Measurements from ENCODE around the gene MCAM. TPM values are rescaled to one million over a fixed set of nuclear protein-coding genes. Genes with fewer than 3 reads are reported as not detected.

The MCAM gene

DNA sequence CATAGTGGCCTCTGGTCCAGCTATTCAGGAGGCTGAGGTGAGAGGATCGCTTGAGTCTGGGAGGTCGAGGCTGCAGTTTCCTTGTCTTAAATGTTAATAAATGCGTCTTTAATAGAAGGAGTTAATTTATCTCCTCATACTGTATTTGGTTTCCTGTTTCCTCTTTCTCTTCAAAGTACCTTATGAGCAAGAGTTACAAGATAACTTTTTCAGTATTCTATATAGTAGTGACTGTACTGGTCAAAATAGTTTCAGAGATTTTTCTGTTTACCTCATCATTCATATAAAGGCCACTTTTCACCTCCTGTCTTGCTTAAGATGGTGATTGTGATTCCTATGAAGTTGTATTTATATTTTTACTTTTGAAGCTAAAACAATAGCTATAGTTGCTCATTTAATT, 50.9 kb downstream of the MCAM start:
- H3K9ac ChIP-seq (ENCODE audit: low read depth, low read length): no peak overlapping the region
- H3K9me3 ChIP-seq (replicated peaks; ENCODE audit: low read length): no peaks in the 10 kb centered on the region
- H3K4me1 ChIP-seq (ENCODE audit: control insufficient read depth, insufficient read depth, low read length): peaks cover 19% of the 10 kb centered on the region
- H3K4me3 ChIP-seq (ENCODE audit: low read length): no peak overlapping the region
- H3K4me2 ChIP-seq (ENCODE audit: low read length): no peak overlapping the region
- H3K27me3 ChIP-seq (ENCODE audit: control insufficient read depth, insufficient read depth, low read length): no peaks in the 10 kb centered on the region
- H3K36me3 ChIP-seq (ENCODE audit: insufficient read depth, low read length): no peaks in the 10 kb centered on the region

DNA sequence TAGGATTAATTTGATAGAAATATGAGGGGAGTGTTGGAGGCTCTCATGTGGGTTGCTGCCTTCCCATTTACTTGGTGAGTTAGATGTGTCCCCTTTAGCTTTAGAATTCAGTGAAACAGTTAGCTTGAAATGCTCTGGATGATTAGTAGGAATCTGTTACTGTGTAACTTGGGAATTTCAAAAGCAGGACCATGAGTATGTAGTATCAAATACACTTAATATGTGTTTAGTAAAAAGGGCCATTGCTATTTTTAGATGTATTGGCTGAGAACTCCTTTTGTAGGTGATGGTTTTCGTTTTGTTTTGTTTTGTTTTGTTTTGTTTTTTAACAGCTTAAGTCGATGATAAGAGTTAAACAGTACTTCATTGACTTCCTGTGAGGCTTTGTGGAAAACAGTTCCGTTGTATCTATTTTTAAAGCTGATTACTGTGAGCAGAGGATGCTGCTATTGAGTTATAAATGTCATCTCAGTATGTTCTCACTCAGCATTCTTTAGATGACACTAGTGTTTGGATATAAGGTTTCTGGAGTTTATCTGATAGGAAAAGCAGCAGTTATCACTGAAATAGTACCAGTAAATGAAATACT, 53.5 kb downstream of the MCAM start:
- H3K36me3 ChIP-seq (ENCODE audit: insufficient read depth, low read length): no peaks in the 10 kb centered on the region
- peaks cover 19% of the 10 kb centered on the region for H3K4me1 ChIP-seq (ENCODE audit: control insufficient read depth, insufficient read depth, low read length)
- H3K27me3 ChIP-seq (ENCODE audit: control insufficient read depth, insufficient read depth, low read length): no peaks in the 10 kb centered on the region
- no peak overlapping the region for H3K9ac ChIP-seq (ENCODE audit: low read depth, low read length)
- H3K9me3 ChIP-seq (replicated peaks; ENCODE audit: low read length): no peaks in the 10 kb centered on the region
- H3K4me3 ChIP-seq (ENCODE audit: low read length): no peak overlapping the region
- H3K4me2 ChIP-seq (ENCODE audit: low read length): no peak overlapping the region

GRCh38 chr11:119262668-119263351, 54.1 kb downstream of the MCAM start:
- no peak overlapping the region for H3K4me3 ChIP-seq (ENCODE audit: low read length)
- H3K36me3 ChIP-seq (ENCODE audit: insufficient read depth, low read length): no peaks in the 10 kb centered on the region
- H3K4me2 ChIP-seq (ENCODE audit: low read length): peak overlapping the region; percentile 25
- H3K27me3 ChIP-seq (ENCODE audit: control insufficient read depth, insufficient read depth, low read length): no peaks in the 10 kb centered on the region
- peaks cover 19% of the 10 kb centered on the region for H3K4me1 ChIP-seq (ENCODE audit: control insufficient read depth, insufficient read depth, low read length)
- no peaks in the 10 kb centered on the region for H3K9me3 ChIP-seq (replicated peaks; ENCODE audit: low read length)
- H3K9ac ChIP-seq (ENCODE audit: low read depth, low read length): no peak overlapping the region

DNA sequence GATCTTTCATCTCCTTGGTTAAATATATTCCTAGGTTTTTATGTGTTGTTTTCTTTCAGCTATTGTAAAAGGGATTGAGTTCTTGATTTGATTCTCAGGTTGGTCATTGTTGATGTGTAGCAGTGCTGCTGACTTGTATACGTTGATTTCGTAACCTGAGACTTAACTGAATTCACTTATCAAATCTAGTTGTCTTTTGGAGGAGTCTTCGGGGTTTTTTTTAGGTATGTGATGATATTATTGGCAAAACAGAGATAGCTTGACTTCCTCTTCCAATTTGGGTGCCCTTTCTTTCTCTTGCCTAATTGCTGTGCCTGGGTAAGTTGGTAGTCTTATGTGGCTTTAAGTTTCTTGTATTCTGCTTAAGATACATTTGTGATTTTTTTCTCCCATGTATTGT, 57.9 kb downstream of the MCAM start:
- Histone ChIP-seq H3K9me3 (replicated peaks; ENCODE audit: low read length) (no peaks in the 10 kb centered on the region), H3K9ac (ENCODE audit: low read depth, low read length) (no peak overlapping the region), H3K4me2 (ENCODE audit: low read length) (no peak overlapping the region), H3K36me3 (ENCODE audit: insufficient read depth, low read length) (peaks cover 6% of the 10 kb centered on the region), H3K27me3 (ENCODE audit: control insufficient read depth, insufficient read depth, low read length) (no peaks in the 10 kb centered on the region), H3K4me3 (ENCODE audit: low read length) (no peak overlapping the region), H3K4me1 (ENCODE audit: control insufficient read depth, insufficient read depth, low read length) (peaks cover 19% of the 10 kb centered on the region)

Small RNA genes within 50 kb of the gene (small RNA-seq; reads per million reads assigned to genes)
- gene RF01225 (not detected), gene RNU6-262P (not detected)
